Measurements from ENCODE around the gene E2F2. TPM values are rescaled to one million over a fixed set of nuclear protein-coding genes. Genes with fewer than 3 reads are reported as not detected.

The E2F2 gene
- total RNA-seq, 2 donors from 2014 or later = 0.14 to 0.35 TPM

- H3K4me3 ChIP-seq = peak overlapping the region; percentile 93
- DNase-seq (ENCODE audit: low spot score) (no peak), ATAC-seq (ENCODE audit: insufficient number of reproducible peaks, low FRiP score, low read depth) (no peak)
- no peaks in the 10 kb centered on the region for H3K27me3 ChIP-seq (replicated peaks; ENCODE audit: insufficient read depth)
- peaks cover 13% of the 10 kb centered on the region for H3K36me3 ChIP-seq
- no peaks in the 10 kb centered on the region for H3K9me3 ChIP-seq
- H3K27ac ChIP-seq = peak overlapping the region; percentile 92 to 94
- TF ChIP-seq CTCF (IDR thresholded peaks at IDR 0.05) = no peak
- H3K4me1 ChIP-seq (ENCODE audit: control insufficient read depth in 1 of 2, low read depth in 2 of 2) = peaks cover 28 to 40% of the 10 kb centered on the region in 2 donors
Observed at GRCh38 chr1:23556635-23557470, 25.8 kb upstream of the E2F2 start.

- Histone ChIP-seq H3K9me3 (no peaks in the 10 kb centered on the region), H3K27me3 (replicated peaks; ENCODE audit: insufficient read depth) (no peaks in the 10 kb centered on the region), H3K4me1 (ENCODE audit: control insufficient read depth in 1 of 2, low read depth in 2 of 2) (peaks cover 21 to 33% of the 10 kb centered on the region in 2 donors), H3K36me3 (peaks cover 13% of the 10 kb centered on the region), H3K4me3 (peak overlapping the region; percentile 93), H3K27ac (peak overlapping the region; percentile 92 to 94)
- ATAC-seq (ENCODE audit: insufficient number of reproducible peaks, low FRiP score, low read depth) = no peak
- no peak for TF ChIP-seq CTCF (IDR thresholded peaks at IDR 0.05)
- no peak for DNase-seq (ENCODE audit: low spot score)
Observed at GRCh38 chr1:23555986-23556634, 25.1 kb upstream of the E2F2 start.

- H3K4me3 ChIP-seq = peak overlapping the region; percentile 93
- H3K36me3 ChIP-seq = peaks cover 13% of the 10 kb centered on the region
- peak overlapping the region; percentile 92 to 94 for H3K27ac ChIP-seq
- ATAC-seq (ENCODE audit: insufficient number of reproducible peaks, low FRiP score, low read depth) (no peak), DNase-seq (ENCODE audit: low spot score) (no peak)
- no peaks in the 10 kb centered on the region for H3K27me3 ChIP-seq (replicated peaks; ENCODE audit: insufficient read depth)
- H3K9me3 ChIP-seq = no peaks in the 10 kb centered on the region
- H3K4me1 ChIP-seq (ENCODE audit: control insufficient read depth in 1 of 2, low read depth in 2 of 2) = peaks cover 14 to 26% of the 10 kb centered on the region in 2 donors
- TF ChIP-seq CTCF (IDR thresholded peaks at IDR 0.05) = no peak
Observed at GRCh38 chr1:23555270-23555985, 24.4 kb upstream of the E2F2 start.

GRCh38 chr1:23554481-23555269, 23.6 kb upstream of the E2F2 start:
- Histone ChIP-seq H3K4me3 (peak overlapping the region; percentile 93), H3K27ac (peak overlapping the region; percentile 92 to 94), H3K9me3 (no peaks in the 10 kb centered on the region), H3K36me3 (peaks cover 13% of the 10 kb centered on the region), H3K4me1 (ENCODE audit: control insufficient read depth in 1 of 2, low read depth in 2 of 2) (peaks cover 10 to 20% of the 10 kb centered on the region in 2 donors), H3K27me3 (replicated peaks; ENCODE audit: insufficient read depth) (no peaks in the 10 kb centered on the region)
- peak; percentile 57 for ATAC-seq (ENCODE audit: insufficient number of reproducible peaks, low FRiP score, low read depth)
- DNase-seq (ENCODE audit: low spot score) = no peak
- peak; percentile 18 for TF ChIP-seq CTCF (IDR thresholded peaks at IDR 0.05)

All from thoracic aorta (tissue), 2 donors.